Lower leg skin (tissue), 3 donors: ENCODE results near the gene AMOTL2.

Experiments
- POLR2A ChIP-seq, 2 donors: fragments of 450-650 bp; IDR thresholded peaks; one replicate each; pipeline ENCODE4 v1.6.1; 2016 to 2017; ENCODE audit warnings: antibody characterized with exemption in 2 of 2, mild to moderate bottlenecking in 1 of 2, moderate library complexity in 1 of 2
- TF ChIP-seq, protein P1 (sequence below), 3 donors: fragments of 450-650 bp; IDR thresholded peaks; one replicate each; pipeline ENCODE4 v1.5.1; 2016; ENCODE audit warnings: antibody characterized with exemption in 3 of 3, mild to moderate bottlenecking in 3 of 3, moderate library complexity in 2 of 3

- TF ChIP-seq, protein P1, sequence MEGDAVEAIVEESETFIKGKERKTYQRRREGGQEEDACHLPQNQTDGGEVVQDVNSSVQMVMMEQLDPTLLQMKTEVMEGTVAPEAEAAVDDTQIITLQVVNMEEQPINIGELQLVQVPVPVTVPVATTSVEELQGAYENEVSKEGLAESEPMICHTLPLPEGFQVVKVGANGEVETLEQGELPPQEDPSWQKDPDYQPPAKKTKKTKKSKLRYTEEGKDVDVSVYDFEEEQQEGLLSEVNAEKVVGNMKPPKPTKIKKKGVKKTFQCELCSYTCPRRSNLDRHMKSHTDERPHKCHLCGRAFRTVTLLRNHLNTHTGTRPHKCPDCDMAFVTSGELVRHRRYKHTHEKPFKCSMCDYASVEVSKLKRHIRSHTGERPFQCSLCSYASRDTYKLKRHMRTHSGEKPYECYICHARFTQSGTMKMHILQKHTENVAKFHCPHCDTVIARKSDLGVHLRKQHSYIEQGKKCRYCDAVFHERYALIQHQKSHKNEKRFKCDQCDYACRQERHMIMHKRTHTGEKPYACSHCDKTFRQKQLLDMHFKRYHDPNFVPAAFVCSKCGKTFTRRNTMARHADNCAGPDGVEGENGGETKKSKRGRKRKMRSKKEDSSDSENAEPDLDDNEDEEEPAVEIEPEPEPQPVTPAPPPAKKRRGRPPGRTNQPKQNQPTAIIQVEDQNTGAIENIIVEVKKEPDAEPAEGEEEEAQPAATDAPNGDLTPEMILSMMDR (IDR thresholded peaks at IDR 0.05), result no peak
- TF ChIP-seq POLR2A (IDR thresholded peaks at IDR 0.05), result no peak
Measured at GRCh38 chr3:134325706-134326105, 48.5 kb downstream of the AMOTL2 start.
